ENCODE data around the gene LTA.

- TF ChIP-seq CTCF (IDR thresholded peaks at IDR 0.05; ENCODE audit: low read depth, low read length) (no peak), POLR2A (IDR thresholded peaks at IDR 0.05; ENCODE audit: extremely low read depth, insufficient read length) (no peak)
These were observed 43.2 kb upstream of the LTA start, which contains the start of gene MCCD1 for GRCh38 chr6:31528821-31529328.

All from NB4 (cell line).